Esophagus squamous epithelium (tissue), 4 donors: ENCODE measurements around the gene GET4.

Experiments used
- CTCF ChIP-seq, 6 experiments: fragments of 450-650 bp in 4 of 6; fragments of 200-600 bp in 2 of 6; sonication (generic) in 2 of 6; IDR thresholded peaks; one replicate each; pipeline ENCODE4 v1.5.1; 2016 to 2019; ENCODE audit warnings: antibody characterized with exemption in 6 of 6, mild to moderate bottlenecking in 4 of 6, moderate library complexity in 4 of 6
- POLR2A ChIP-seq, 4 donors: fragments of 450-650 bp; IDR thresholded peaks; one replicate each; pipeline ENCODE4 v1.6.1; 2017; ENCODE audit warnings: antibody characterized with exemption in 4 of 4, mild to moderate bottlenecking in 4 of 4, moderate library complexity in 3 of 4

- TF ChIP-seq CTCF (IDR thresholded peaks at IDR 0.05) = no peak
- TF ChIP-seq POLR2A (IDR thresholded peaks at IDR 0.05) = no peak
These were observed 68.4 kb downstream of the GET4 start for GRCh38 chr7:944744-945143.
